Measurements from ENCODE around the gene BGN. TPM values are rescaled to one million over a fixed set of nuclear protein-coding genes. Genes with fewer than 3 reads are reported as not detected.

Gene BGN
- total RNA-seq, 1 experiment from 2014 or later: 1.2 TPM

GRCh38 chrX:153473126-153473525, 21.7 kb upstream of the BGN start:
- Histone ChIP-seq H2BK120ac (ENCODE audit: low read depth, low read length, poor library complexity, severe bottlenecking) (no peak overlapping the region), H4K20me1 (ENCODE audit: control insufficient read depth, insufficient read depth, insufficient read length) (no peaks in the 10 kb centered on the region), H3K27me3 (ENCODE audit: insufficient read depth, low read length) (peaks cover 3% of the 10 kb centered on the region), H2AK5ac (ENCODE audit: insufficient read length, low read length) (no peak overlapping the region), H4K91ac (ENCODE audit: insufficient read length, low read depth, low read length) (no peak overlapping the region), H3K4me1 (ENCODE audit: insufficient read depth, low read length) (no peaks in the 10 kb centered on the region; the same call in 1 of the 2 replicates), H3K4me2 (ENCODE audit: insufficient read depth, insufficient read length, low read length) (no peak overlapping the region), H3K9me3 (ENCODE audit: control insufficient read depth, low read depth, low read length) (peaks cover 21% of the 10 kb centered on the region), H2BK5ac (ENCODE audit: insufficient read length, low read length) (no peak overlapping the region), H3K79me2 (ENCODE audit: insufficient read depth, low read length) (no peaks in the 10 kb centered on the region; the same call in 1 of the 2 replicates), H4K5ac (ENCODE audit: insufficient read length, low read depth, low read length) (no peak overlapping the region), H3K27ac (ENCODE audit: insufficient read length, low read depth, low read length) (no peak overlapping the region), H3K4ac (ENCODE audit: low read depth, low read length) (no peak overlapping the region), H3K14ac (ENCODE audit: insufficient read depth, low read length) (no peak overlapping the region), H4K8ac (replicated peaks; ENCODE audit: insufficient read length, low read depth, low read length) (no peak overlapping the region), H3K23ac (ENCODE audit: insufficient read length, low read depth, low read length) (no peak overlapping the region), H2AFZ (ENCODE audit: low read length) (no peak overlapping the region), H3K23me2 (ENCODE audit: insufficient read length, low read depth, low read length, poor library complexity, severe bottlenecking) (peaks cover 6% of the 10 kb centered on the region), H2BK12ac (ENCODE audit: insufficient read length, low read depth, low read length) (no peak overlapping the region), H3K18ac (ENCODE audit: insufficient read length, low read depth, low read length) (no peak overlapping the region), H3K9ac (ENCODE audit: extremely low read depth, insufficient read length, low read length) (no peak overlapping the region), H3T11ph (ENCODE audit: low read length) (no peak overlapping the region), H2BK15ac (ENCODE audit: low read depth, low read length) (no peak overlapping the region), H3K79me1 (ENCODE audit: insufficient read depth, low read depth, low read length, poor library complexity, severe bottlenecking) (no peaks in the 10 kb centered on the region), H2BK20ac (ENCODE audit: low read depth, low read length, poor library complexity, severe bottlenecking) (no peak overlapping the region), H3K56ac (ENCODE audit: insufficient read length, low read depth, low read length) (no peak overlapping the region)
- no peak overlapping the region for H3K27ac Mint-ChIP-seq
- peaks cover 34% of the 10 kb centered on the region for H3K27me3 Mint-ChIP-seq (ENCODE audit: low read depth)
- no peak overlapping the region; a peak in 1 of 5 replicates for H3K4me3 Mint-ChIP-seq
- no peak for TF ChIP-seq CTCF (conservative IDR thresholded peaks at IDR 0.05)
- peaks cover 47 to 72% of the 10 kb centered on the region in 2 experiments for H3K9me3 Mint-ChIP-seq
- whole genome bisulfite sequencing (ENCODE audit: extremely low coverage, insufficient read length, low lambda C conversion rate): no CpG with 5 or more reads among the region's 10 CpGs
- peaks cover 3 to 13% (median 8%) of the 10 kb centered on the region in 3 experiments; a peak in 5 of 7 replicates for H3K36me3 Mint-ChIP-seq (ENCODE audit: insufficient read depth in 1 of 3, low read depth in 3 of 3)
- DNase-seq: no peak
- peaks cover 2% of the 10 kb centered on the region in 2 experiments; a peak in 3 of 4 replicates for H3K4me1 Mint-ChIP-seq
